NCI-H2196 (cell line): ENCODE results near the gene CNTROB.

Source experiments
- DNase-seq: peaks from one replicate; lab custom pipeline; 2025; ENCODE audit not compliant: unreplicated experiment; lab: John Stamatoyannopoulos, UW

The CNTROB gene

GRCh38 chr17:7931709-7932482 lies at the start of gene CNTROB, which contains the start of gene TRAPPC1:
Gene CNTROB (plus strand): TSS chr17:7932206. CDS start chr17:7933080, 874 bp downstream.
Gene TRAPPC1 (minus strand): TSS chr17:7931946. CDS start chr17:7931829, 117 bp downstream.
- peak; percentile 90 for DNase-seq

- no peak for DNase-seq
Measured at GRCh38 chr17:7882629-7883028, 49.4 kb upstream of the CNTROB start.

GRCh38 chr17:7883781-7884386 lies 48.1 kb upstream of the CNTROB start:
- DNase-seq, result peak; percentile 15

- DNase-seq, result no peak
Measured at GRCh38 chr17:7884581-7885366, 47.2 kb upstream of the CNTROB start.

- no peak for DNase-seq
Measured at GRCh38 chr17:7885367-7886226, 46.4 kb upstream of the CNTROB start.

GRCh38 chr17:7886227-7887037 lies 45.6 kb upstream of the CNTROB start:
- no peak for DNase-seq

- DNase-seq, result no peak
Measured at GRCh38 chr17:7887038-7887481, 44.9 kb upstream of the CNTROB start.

GRCh38 chr17:7887482-7888183 lies 44.4 kb upstream of the CNTROB start:
- DNase-seq, result peak; percentile 84

- no peak for DNase-seq
Measured at GRCh38 chr17:7888184-7888920, 43.7 kb upstream of the CNTROB start, which contains the start of gene CHD3. Gene CHD3 (plus strand): TSS chr17:7888789. CDS start chr17:7889001, 212 bp downstream.

- DNase-seq, result peak; percentile 95
Measured at GRCh38 chr17:7889166-7889955, 42.6 kb upstream of the CNTROB start.

GRCh38 chr17:7893187-7893880 lies 38.7 kb upstream of the CNTROB start:
- no peak for DNase-seq

GRCh38 chr17:7894226-7894625 lies 37.8 kb upstream of the CNTROB start:
- DNase-seq, result no peak

- no peak for DNase-seq
Measured at GRCh38 chr17:7894866-7895265, 37.1 kb upstream of the CNTROB start.

GRCh38 chr17:7897090-7897489 lies 34.9 kb upstream of the CNTROB start:
- DNase-seq, result no peak

GRCh38 chr17:7897773-7898172 lies 34.2 kb upstream of the CNTROB start:
- no peak for DNase-seq

GRCh38 chr17:7903154-7904103 lies 28.6 kb upstream of the CNTROB start:
- peak; percentile 58 for DNase-seq
